GM04504 (cell line): Measurements from ENCODE around the gene PSMD2.

Experiments
- DNase-seq: peaks from one replicate; pipeline ENCODE4 v3.0.0-alpha.2; 2012; ENCODE audit warnings: low read depth

Gene PSMD2

GRCh38 chr3:184317201-184317600 lies 18.2 kb downstream of the PSMD2 start:
- DNase-seq: no peak

DNA sequence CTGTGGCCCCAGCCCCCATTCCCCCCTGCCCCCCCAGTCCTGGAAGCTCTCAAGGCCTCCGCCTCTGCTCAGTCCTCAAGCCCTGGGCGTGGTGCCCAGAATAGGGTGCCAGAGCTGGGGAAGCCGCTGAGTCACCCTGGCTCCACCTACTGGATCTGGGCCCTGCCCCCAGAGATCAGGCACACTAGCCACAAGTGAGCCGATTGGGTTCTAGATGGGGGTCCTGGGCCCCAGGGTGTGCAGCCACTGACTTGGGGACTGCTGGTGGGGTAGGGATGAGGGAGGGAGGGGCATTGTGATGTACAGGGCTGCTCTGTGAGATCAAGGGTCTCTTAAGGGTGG lies 21.0 kb downstream of the PSMD2 start:
- DNase-seq: peak; percentile 97

GRCh38 chr3:184321666-184322065 lies 22.6 kb downstream of the PSMD2 start:
- no peak for DNase-seq

GRCh38 chr3:184322731-184323487 lies 23.9 kb downstream of the PSMD2 start:
- no peak for DNase-seq

GRCh38 chr3:184323696-184324095 lies 24.7 kb downstream of the PSMD2 start:
- DNase-seq: no peak

DNA sequence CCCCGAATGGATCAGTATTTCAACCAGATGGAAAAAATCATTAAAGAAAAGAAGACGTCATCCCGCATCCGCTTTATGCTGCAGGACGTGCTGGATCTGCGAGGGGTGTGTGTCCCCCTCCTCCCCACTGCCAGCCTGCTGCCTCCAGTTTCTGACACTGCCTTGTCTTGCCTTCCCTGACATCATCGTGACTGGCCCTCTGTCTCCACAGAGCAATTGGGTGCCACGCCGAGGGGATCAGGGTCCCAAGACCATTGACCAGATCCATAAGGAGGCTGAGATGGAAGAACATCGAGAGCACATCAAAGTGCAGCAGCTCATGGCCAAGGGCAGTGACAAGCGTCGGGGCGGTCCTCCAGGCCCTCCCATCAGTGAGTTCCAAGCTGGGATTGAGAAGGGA lies 26.2 kb downstream of the PSMD2 start:
- no peak for DNase-seq

DNA sequence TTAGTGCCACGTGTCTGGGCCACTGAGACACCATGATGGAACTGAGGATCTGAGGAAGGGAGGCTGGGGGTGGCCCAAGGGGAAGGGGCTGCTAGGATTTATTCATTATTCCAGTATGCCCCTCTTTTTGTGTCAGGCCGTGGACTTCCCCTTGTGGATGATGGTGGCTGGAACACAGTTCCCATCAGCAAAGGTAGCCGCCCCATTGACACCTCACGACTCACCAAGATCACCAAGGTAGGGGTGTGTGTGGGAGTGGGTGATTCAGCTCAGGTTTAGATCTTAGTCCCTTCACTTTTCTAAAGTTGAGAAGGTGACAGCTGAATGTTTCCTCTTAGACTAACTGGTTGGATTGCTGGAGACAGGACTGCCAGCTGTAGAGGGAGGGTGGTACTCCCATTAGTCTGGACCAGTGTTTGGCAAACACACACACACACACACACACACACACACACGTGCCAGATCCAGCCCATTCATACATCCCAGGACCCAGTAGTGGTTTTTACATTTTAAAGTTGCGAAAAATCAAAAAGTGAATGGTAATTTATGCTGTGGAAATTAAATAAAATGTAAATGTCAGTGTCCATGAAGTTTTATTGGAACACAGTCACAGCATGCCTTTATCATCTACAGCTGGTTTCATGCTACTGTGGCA lies 26.8 kb downstream of the PSMD2 start:
- DNase-seq: no peak

DNA sequence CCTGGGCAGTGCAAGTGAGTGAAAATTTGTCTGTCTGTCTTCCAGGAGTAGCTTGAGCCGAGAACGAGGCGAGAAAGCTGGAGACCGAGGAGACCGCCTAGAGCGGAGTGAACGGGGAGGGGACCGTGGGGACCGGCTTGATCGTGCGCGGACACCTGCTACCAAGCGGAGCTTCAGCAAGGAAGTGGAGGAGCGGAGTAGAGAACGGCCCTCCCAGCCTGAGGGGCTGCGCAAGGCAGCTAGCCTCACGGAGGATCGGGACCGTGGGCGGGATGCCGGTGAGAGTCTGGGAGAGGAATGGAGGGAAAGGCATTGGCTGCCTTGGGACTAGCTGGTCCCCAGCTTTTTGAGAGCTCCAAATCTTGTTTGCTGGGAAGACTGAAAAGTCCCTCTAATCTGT lies 28.1 kb downstream of the PSMD2 start:
- no peak for DNase-seq

DNA sequence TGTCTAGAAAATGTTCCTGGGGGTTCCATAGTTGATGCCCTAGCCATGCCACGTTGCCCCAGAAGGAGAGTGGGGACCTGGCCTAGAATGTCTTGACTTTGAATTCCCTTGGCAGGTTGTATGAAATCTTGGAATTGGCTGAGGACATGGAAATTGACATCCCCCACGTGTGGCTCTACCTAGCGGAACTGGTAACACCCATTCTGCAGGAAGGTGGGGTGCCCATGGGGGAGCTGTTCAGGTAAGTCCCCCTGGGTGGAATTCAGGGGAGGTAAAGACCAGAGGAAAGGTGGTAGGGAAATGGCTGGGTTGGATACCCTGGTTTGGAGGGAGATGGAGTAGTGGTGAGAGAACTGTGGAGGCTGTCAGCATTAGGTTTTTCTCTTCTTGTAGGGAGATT lies 29.5 kb downstream of the PSMD2 start:
- no peak for DNase-seq

DNA sequence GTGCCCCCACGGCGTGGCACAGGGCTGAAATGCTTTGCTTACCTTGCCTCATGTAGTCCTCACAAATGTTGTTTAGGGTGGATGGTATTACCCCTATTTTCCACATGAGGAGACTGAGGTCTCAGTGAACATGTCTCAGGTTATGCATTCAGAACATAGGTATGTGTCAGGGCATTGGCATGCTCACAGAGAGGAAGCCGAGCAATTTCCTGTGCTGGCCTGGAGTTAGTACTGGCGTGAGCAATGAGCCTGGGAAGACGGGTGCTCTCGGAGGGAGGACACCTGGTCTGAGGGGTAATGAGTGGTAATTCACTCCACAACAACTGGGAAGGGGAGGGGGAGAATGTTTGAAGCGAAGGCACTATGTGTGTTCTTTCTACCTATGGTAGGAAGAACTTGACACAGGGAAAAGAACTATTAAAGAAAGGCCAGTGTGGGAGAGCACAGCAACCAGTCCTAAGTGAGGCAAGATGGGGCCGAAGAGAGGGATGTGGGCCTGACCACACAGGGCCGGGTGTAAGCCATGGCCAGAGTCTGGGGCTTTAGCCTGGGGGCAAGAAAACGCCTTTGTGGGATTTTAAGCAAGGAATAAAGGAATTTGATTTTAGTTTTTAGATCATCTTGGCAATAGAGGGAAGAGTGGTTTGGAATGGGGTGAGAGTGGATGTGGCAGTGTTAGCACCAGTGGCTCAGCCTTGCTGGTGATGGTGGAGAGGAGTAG lies 33.5 kb downstream of the PSMD2 start:
- DNase-seq: peak; percentile 76

DNA sequence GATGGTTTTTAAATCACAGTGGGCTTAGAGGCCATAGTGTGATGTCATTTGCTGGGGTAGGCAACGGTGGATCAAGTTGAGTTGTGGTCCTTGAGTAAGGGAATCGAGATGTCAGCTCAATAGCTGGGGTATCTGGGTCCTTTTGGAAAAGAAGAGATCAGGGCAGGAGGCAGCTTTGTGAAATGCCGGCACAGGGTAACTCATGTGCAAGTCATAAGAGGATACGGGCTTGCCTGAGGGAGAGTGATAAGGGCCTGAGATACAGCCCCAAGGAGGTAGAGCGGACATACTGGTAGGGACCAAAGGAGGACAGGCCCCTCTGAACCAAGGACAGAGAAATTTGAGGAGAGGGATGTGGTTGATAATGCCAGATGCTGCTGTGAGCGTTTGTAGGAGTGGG lies 34.1 kb downstream of the PSMD2 start:
- DNase-seq: no peak

- no peak for DNase-seq
Observed at GRCh38 chr3:184333700-184334099, 34.7 kb downstream of the PSMD2 start.

- DNase-seq: no peak
Observed at GRCh38 chr3:184334470-184335158, 35.6 kb downstream of the PSMD2 start.

DNA sequence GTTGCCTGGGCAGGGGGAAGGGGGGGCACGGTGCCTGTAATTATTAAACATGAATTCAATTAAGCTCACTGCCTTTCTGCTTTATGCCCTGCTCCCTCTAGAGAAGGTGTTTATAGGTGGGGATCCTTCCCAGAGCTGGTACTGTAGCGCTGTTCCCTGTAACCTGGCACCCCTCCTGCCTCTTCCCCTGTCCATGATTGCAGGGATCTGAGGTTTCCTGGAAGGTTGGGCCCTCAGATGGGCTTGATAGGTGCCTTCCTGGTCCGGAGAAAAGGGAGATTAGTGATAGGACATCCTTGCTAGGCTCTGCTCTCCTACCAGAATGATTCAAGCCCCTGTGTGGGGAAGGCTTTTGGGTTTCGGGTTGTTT lies 36.2 kb downstream of the PSMD2 start:
- no peak for DNase-seq

DNA sequence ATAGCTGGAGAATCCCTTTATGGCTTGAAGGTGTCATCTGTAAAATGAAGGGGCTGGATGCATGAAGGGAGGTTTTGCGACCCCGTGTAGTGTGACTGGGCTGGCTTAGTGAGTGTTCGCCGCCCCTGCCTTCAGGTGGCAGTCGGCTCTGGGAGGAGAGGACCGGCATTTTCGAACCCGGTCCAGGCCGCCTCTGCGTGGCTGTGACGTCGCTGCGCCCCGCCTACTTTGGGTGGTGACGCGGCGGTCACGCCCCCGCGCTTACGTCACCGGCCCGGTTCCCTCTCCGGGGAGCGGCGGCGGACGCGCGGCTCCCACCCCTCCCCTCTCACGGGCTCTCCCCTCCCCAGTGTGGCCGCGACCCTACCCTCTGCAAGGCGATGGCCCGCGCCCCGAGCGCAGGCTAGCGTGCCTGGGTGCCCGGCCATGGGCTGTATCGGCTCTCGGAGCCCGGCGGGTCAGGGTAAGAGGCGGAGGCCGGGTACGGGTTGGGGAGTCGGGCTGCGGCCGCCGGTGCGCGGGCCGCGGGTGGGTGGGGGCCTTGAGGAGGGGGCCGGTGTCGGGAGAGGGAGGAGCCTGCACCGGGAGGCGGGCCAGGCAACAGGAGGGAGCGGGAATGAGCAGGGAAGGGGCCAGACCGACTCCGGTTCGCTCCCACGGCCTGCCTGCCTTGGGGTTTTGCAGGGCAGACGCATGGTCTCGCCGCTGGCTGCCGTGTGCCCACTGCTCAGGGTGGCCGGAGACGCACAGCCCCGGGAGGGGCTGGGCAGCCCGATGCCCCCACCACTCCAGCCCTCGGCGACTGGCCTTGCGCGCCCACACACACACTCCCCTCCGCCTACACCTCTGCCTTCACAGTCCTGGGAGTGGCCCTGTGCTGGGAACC lies 36.9 kb downstream of the PSMD2 start:
- no peak for DNase-seq

GRCh38 chr3:184336547-184337398 lies 37.7 kb downstream of the PSMD2 start:
- no peak for DNase-seq

DNA sequence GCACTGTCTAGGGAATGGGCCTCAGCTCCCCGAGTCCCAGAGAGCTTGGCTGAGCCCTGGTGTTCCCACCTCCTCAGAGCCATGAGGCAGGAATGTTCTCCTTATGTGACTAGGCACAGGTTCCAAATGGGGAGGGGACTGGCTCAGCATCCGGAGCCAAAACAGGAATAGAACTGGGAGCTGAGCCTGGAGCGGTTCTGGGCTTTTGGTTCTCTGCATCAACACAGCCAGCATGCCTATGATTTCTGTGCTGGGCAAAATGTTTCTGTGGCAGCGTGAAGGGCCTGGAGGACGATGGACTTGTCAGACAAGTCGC lies 38.3 kb downstream of the PSMD2 start, which contains the start of gene FAM131A:
TSS of gene FAM131A (plus strand) at position 202 of the 316 bp plus-strand sequence. CDS start at position 233, 31 bp downstream.
- DNase-seq: no peak

DNA sequence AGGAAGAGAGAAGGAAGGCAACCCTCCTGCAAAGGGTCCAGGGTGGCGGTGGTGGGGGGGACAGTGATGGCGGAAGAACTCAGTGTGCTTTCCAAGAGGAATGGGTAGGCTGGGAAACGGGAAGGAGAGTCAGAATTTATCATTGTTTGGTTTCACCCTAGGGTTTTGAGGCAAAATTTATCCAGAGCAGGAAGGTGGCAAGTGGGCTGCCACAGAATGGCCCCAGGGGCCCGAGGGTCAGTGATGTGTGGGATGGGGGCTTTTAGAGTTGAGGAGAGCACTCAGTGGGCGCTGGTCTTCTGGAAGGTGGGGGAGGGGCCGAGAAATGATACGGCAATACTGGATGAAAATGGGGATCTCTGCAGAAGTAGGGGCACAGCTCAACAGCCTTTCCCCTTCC lies 38.9 kb downstream of the PSMD2 start:
- DNase-seq: no peak

GRCh38 chr3:184338511-184338945 lies 39.5 kb downstream of the PSMD2 start:
- DNase-seq: no peak

DNA sequence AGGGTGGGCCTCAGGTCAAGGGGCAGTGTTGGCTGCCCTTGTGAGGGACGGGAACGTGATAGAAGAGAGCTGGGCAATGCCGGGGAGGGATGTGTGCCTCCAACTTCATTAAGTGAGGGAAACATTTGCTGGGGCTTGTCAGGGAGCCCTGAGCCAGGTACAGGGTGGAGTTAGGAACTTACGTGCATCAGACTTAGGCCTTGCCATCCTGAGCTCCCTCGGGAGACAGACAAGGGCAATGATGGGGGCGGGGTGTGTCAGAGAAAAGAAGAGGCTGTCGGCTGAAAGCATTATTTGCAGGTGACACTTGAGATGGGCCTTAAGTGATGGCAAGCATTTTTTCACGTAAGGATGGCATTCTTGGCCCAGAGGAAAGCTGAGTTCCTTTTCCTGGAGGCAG lies 40.0 kb downstream of the PSMD2 start:
- DNase-seq: no peak
